SK-N-SH treated with all-trans-retinoic acid at 6 μM for 48 hours (cell line): ENCODE results near the gene CCDC88B.

ENCODE experiments used
- ATAC-seq: fragments of 200-7000 bp; cut with Tn5 transposase; 3 replicates; pipeline ENCODE4 v1.9.1; 2020; ENCODE audit warnings: mild to moderate bottlenecking, moderate library complexity
- ARNTL ChIP-seq: fragments of 450-650 bp; formaldehyde crosslinking; IDR thresholded peaks from 2 replicates; pipeline ENCODE4 v1.5.0; 2020; ENCODE audit warnings: low read depth, mild to moderate bottlenecking, moderate library complexity, borderline replicate concordance
- BACH2 ChIP-seq: fragments of 250-450 bp; sonication (Bioruptor Pico); IDR thresholded peaks from 2 replicates; pipeline ENCODE4 v1.9.0; 2021; ENCODE audit warnings: mild to moderate bottlenecking, borderline replicate concordance
- CREB5 ChIP-seq: fragments of 250-450 bp; sonication (Bioruptor Pico); IDR thresholded peaks from 2 replicates; pipeline ENCODE4 v1.5.1; 2020; ENCODE audit warnings: low read depth, mild to moderate bottlenecking, moderate library complexity
- CSDC2 ChIP-seq: fragments of 250-450 bp; sonication (Bioruptor Pico); IDR thresholded peaks from 2 replicates; pipeline ENCODE4 v1.5.0; 2020; ENCODE audit warnings: mild to moderate bottlenecking, moderate library complexity
- CSRNP3 ChIP-seq: fragments of 250-450 bp; sonication (Bioruptor Pico); IDR thresholded peaks from 2 replicates; pipeline ENCODE4 v1.5.1; 2021; ENCODE audit warnings: mild to moderate bottlenecking, moderate library complexity
- ESRRG ChIP-seq: fragments of 250-450 bp; sonication (Bioruptor Pico); IDR thresholded peaks from 2 replicates; pipeline ENCODE4 v1.6.1; 2021; ENCODE audit warnings: mild to moderate bottlenecking
- GLIS3 ChIP-seq: fragments of 250-450 bp; sonication (Bioruptor Pico); IDR thresholded peaks from 2 replicates; pipeline ENCODE4 v1.5.0; 2020; ENCODE audit warnings: mild to moderate bottlenecking, moderate library complexity
- ISL1 ChIP-seq: fragments of 250-450 bp; sonication (Bioruptor Pico); IDR thresholded peaks from 2 replicates; pipeline ENCODE4 v2.1.2; 2022; ENCODE audit warnings: mild to moderate bottlenecking, moderate library complexity
- OSR1 ChIP-seq: fragments of 250-450 bp; sonication (Bioruptor Pico); IDR thresholded peaks from 2 replicates; pipeline ENCODE4 v1.8.0; 2022; ENCODE audit warnings: moderate library complexity, mild to moderate bottlenecking, inconsistent platforms
- PATZ1 ChIP-seq: fragments of 250-450 bp; sonication (Bioruptor Pico); IDR thresholded peaks from 2 replicates; pipeline ENCODE4 v1.8.0; 2020; ENCODE audit warnings: mild to moderate bottlenecking, moderate library complexity, borderline replicate concordance
- POU6F1 ChIP-seq: fragments of 250-450 bp; sonication (Bioruptor Pico); IDR thresholded peaks from 2 replicates; pipeline ENCODE4 v1.8.0; 2021; ENCODE audit warnings: low read depth, mild to moderate bottlenecking, moderate library complexity, borderline replicate concordance
- PPARA ChIP-seq: fragments of 250-450 bp; sonication (Bioruptor Pico); IDR thresholded peaks from 2 replicates; pipeline ENCODE4 v1.5.0; 2020; ENCODE audit warnings: mild to moderate bottlenecking, borderline replicate concordance
- RARB ChIP-seq: fragments of 250-450 bp; sonication (Bioruptor Pico); IDR thresholded peaks from 2 replicates; pipeline ENCODE4 v1.8.0; 2021; ENCODE audit warnings: mild to moderate bottlenecking, moderate library complexity
- SNAI2 ChIP-seq: fragments of 250-450 bp; sonication (Bioruptor Pico); IDR thresholded peaks from 2 replicates; pipeline ENCODE4 v1.5.0; 2020; ENCODE audit warnings: mild to moderate bottlenecking, moderate library complexity
- TCF4 ChIP-seq: fragments of 250-450 bp; sonication (Bioruptor Pico); IDR thresholded peaks from 2 replicates; pipeline ENCODE4 v1.8.0; 2021; ENCODE audit warnings: mild to moderate bottlenecking, moderate library complexity, borderline replicate concordance
- TOX ChIP-seq: fragments of 250-450 bp; sonication (Bioruptor Pico); IDR thresholded peaks from 2 replicates; pipeline ENCODE4 v1.8.0; 2021; ENCODE audit warnings: mild to moderate bottlenecking, moderate library complexity, borderline replicate concordance
- TSHZ2 ChIP-seq: fragments of 250-450 bp; sonication (Bioruptor Pico); IDR thresholded peaks from 2 replicates; pipeline ENCODE4 v1.5.0; 2020; ENCODE audit warnings: mild to moderate bottlenecking, moderate library complexity
- ZC3H10 ChIP-seq: fragments of 250-450 bp; sonication (Bioruptor Pico); IDR thresholded peaks from 2 replicates; pipeline ENCODE4 v1.5.1; 2021; ENCODE audit warnings: mild to moderate bottlenecking, moderate library complexity
- ZFP3 ChIP-seq: fragments of 250-450 bp; sonication (Bioruptor Pico); IDR thresholded peaks from 2 replicates; pipeline ENCODE4 v1.5.0; 2020; ENCODE audit warnings: mild to moderate bottlenecking, moderate library complexity
- ZFP30 ChIP-seq: fragments of 450-650 bp; formaldehyde crosslinking; IDR thresholded peaks from 2 replicates; pipeline ENCODE4 v1.5.0; 2022; ENCODE audit warnings: mild to moderate bottlenecking, moderate library complexity
- ZNF565 ChIP-seq: fragments of 450-650 bp; formaldehyde crosslinking; conservative IDR thresholded peaks from 2 replicates; pipeline ENCODE4 v1.5.0; 2020; ENCODE audit warnings: low read depth, mild to moderate bottlenecking, moderate library complexity
- ZNF70 ChIP-seq: fragments of 450-650 bp; formaldehyde crosslinking; IDR thresholded peaks from 2 replicates; pipeline ENCODE4 v1.5.0; 2020; ENCODE audit warnings: mild to moderate bottlenecking, moderate library complexity

The CCDC88B gene

GRCh38 chr11:64391839-64392238 is 51.8 kb downstream of the CCDC88B start:
- ATAC-seq = no peak
- TF ChIP-seq ZC3H10 (CRISPR knock-in tag) (no peak), GLIS3 (no peak), CREB5 (no peak), TOX (CRISPR knock-in tag) (no peak), OSR1 (no peak), ISL1 (CRISPR knock-in tag) (no peak), BACH2 (CRISPR knock-in tag) (no peak), PATZ1 (CRISPR knock-in tag) (no peak), ESRRG (CRISPR knock-in tag) (no peak), ZNF70 (CRISPR knock-in tag) (no peak), ZFP30 (CRISPR knock-in tag) (no peak), ARNTL (CRISPR knock-in tag) (no peak), PPARA (CRISPR knock-in tag) (no peak), ZNF565 (CRISPR knock-in tag) (no peak), SNAI2 (CRISPR knock-in tag) (no peak), POU6F1 (CRISPR knock-in tag) (no peak), CSRNP3 (CRISPR knock-in tag) (no peak), ZFP3 (CRISPR knock-in tag) (no peak)

- no peak for TF ChIP-seq CSRNP3 (CRISPR knock-in tag)
- no peak for TF ChIP-seq ZNF70 (CRISPR knock-in tag)
- TF ChIP-seq ESRRG (CRISPR knock-in tag) = no peak
- no peak for TF ChIP-seq SNAI2 (CRISPR knock-in tag)
- no peak for TF ChIP-seq ISL1 (CRISPR knock-in tag)
- TF ChIP-seq TSHZ2 (CRISPR knock-in tag) = no peak
- no peak for TF ChIP-seq GLIS3
- no peak for TF ChIP-seq RARB (CRISPR knock-in tag)
- no peak for TF ChIP-seq ZFP30 (CRISPR knock-in tag)
- TF ChIP-seq CSDC2 (CRISPR knock-in tag) = no peak
- TF ChIP-seq CREB5 = no peak
- TF ChIP-seq OSR1 = no peak
- no peak for TF ChIP-seq PPARA (CRISPR knock-in tag)
- TF ChIP-seq ZFP3 (CRISPR knock-in tag) = no peak
- TF ChIP-seq TCF4 = no peak
- no peak for TF ChIP-seq PATZ1 (CRISPR knock-in tag)
- TF ChIP-seq, all 23 proteins: peak for 0
- ATAC-seq = no peak
Observed at GRCh38 chr11:64395545-64396078, 55.6 kb downstream of the CCDC88B start.
